ENCODE measurements around the gene SGMS1.

The SGMS1 gene

GRCh38 chr10:50281967-50282522, 341.7 kb downstream of the SGMS1 start:
- no peaks in the 10 kb centered on the region for H3K9me3 Mint-ChIP-seq
- no peak overlapping the region for H3K27ac Mint-ChIP-seq
- H3K36me3 Mint-ChIP-seq (ENCODE audit: low read depth): no peaks in the 10 kb centered on the region
- H3K4me1 Mint-ChIP-seq: peaks cover 9% of the 10 kb centered on the region
- no peak overlapping the region for H3K4me3 Mint-ChIP-seq
- peaks cover 29% of the 10 kb centered on the region for H3K27me3 Mint-ChIP-seq (ENCODE audit: low read depth)
- no peak for TF ChIP-seq CTCF (IDR thresholded peaks at IDR 0.05; ENCODE audit: unreplicated experiment in 3 of 3)

- TF ChIP-seq CTCF (IDR thresholded peaks at IDR 0.05; ENCODE audit: unreplicated experiment in 3 of 3): no peak
- H3K36me3 Mint-ChIP-seq (ENCODE audit: low read depth): no peaks in the 10 kb centered on the region
- H3K4me3 Mint-ChIP-seq: no peak overlapping the region
- no peak overlapping the region for H3K27ac Mint-ChIP-seq
- peaks cover 4% of the 10 kb centered on the region for H3K4me1 Mint-ChIP-seq
- H3K27me3 Mint-ChIP-seq (ENCODE audit: low read depth): peaks cover 32% of the 10 kb centered on the region
- no peaks in the 10 kb centered on the region for H3K9me3 Mint-ChIP-seq
Observed at GRCh38 chr10:50281210-50281966, 342.4 kb downstream of the SGMS1 start.

- H3K4me1 Mint-ChIP-seq: no peaks in the 10 kb centered on the region
- peaks cover 33% of the 10 kb centered on the region for H3K27me3 Mint-ChIP-seq (ENCODE audit: low read depth)
- no peak for TF ChIP-seq CTCF (IDR thresholded peaks at IDR 0.05; ENCODE audit: unreplicated experiment in 3 of 3)
Observed at GRCh38 chr10:50280049-50280841, 343.5 kb downstream of the SGMS1 start.

GRCh38 chr10:50279489-50279888, 344.3 kb downstream of the SGMS1 start:
- Mint-ChIP-seq H3K36me3 (ENCODE audit: low read depth) (no peaks in the 10 kb centered on the region), H3K4me3 (no peak overlapping the region), H3K27ac (no peak overlapping the region), H3K27me3 (ENCODE audit: low read depth) (peaks cover 33% of the 10 kb centered on the region), H3K9me3 (no peaks in the 10 kb centered on the region), H3K4me1 (no peaks in the 10 kb centered on the region)
- no peak for TF ChIP-seq CTCF (IDR thresholded peaks at IDR 0.05; ENCODE audit: unreplicated experiment in 3 of 3)

More at GRCh38 chr10:50280049-50280841, 343.5 kb downstream of the SGMS1 start:
- no peaks in the 10 kb centered on the region for H3K9me3 Mint-ChIP-seq
- H3K4me3 Mint-ChIP-seq: no peak overlapping the region
- H3K27ac Mint-ChIP-seq: no peak overlapping the region
- H3K36me3 Mint-ChIP-seq (ENCODE audit: low read depth): no peaks in the 10 kb centered on the region

- no peaks in the 10 kb centered on the region for H3K4me1 Mint-ChIP-seq
- H3K36me3 Mint-ChIP-seq (ENCODE audit: low read depth): no peaks in the 10 kb centered on the region
- TF ChIP-seq CTCF (IDR thresholded peaks at IDR 0.05; ENCODE audit: unreplicated experiment in 3 of 3): peak in 2 of 3 experiments; percentile 17 to 42
- no peak overlapping the region for H3K27ac Mint-ChIP-seq
- H3K27me3 Mint-ChIP-seq (ENCODE audit: low read depth): peaks cover 32% of the 10 kb centered on the region
- no peak overlapping the region for H3K4me3 Mint-ChIP-seq
- H3K9me3 Mint-ChIP-seq: peaks cover 4% of the 10 kb centered on the region
Observed at GRCh38 chr10:50275650-50276235, 348.0 kb downstream of the SGMS1 start.
